Memory B cell (primary cell): ENCODE results near the gene PIK3R4.

Experiments used
- ATAC-seq: fragments of 150-1000 bp; cut with Tn5 transposase; 2 replicates; pipeline ENCODE4 v1.10.0; 2021; ENCODE audit warnings: low read depth, mild to moderate bottlenecking, moderate library complexity
- DNase-seq, 2 donors: peaks; one replicate each; pipeline ENCODE4 v3.0.0; 2022; ENCODE audit warnings: low spot score in 2 of 2
- H3K27ac Mint-ChIP-seq: one replicate; pipeline ENCODE4 v1.8.0; 2022; ENCODE audit warnings: mild to moderate bottlenecking, moderate library complexity, mixed read lengths
- H3K27me3 Mint-ChIP-seq: one replicate; pipeline ENCODE4 v1.8.0; 2022; ENCODE audit warnings: mixed read lengths
- H3K36me3 Mint-ChIP-seq: one replicate; pipeline ENCODE4 v1.8.0; 2022; ENCODE audit warnings: mild to moderate bottlenecking, mixed read lengths
- H3K4me1 Mint-ChIP-seq: one replicate; pipeline ENCODE4 v1.8.0; 2022; ENCODE audit warnings: mixed read lengths
- H3K4me3 Mint-ChIP-seq: one replicate; pipeline ENCODE4 v1.8.0; 2022; ENCODE audit warnings: mild to moderate bottlenecking, moderate library complexity, mixed read lengths
- H3K9me3 Mint-ChIP-seq: one replicate; pipeline ENCODE4 v1.8.0; 2022; ENCODE audit warnings: mixed read lengths

Gene PIK3R4

GRCh38 chr3:130658678-130659077 is 88.0 kb downstream of the PIK3R4 start:
- Mint-ChIP-seq H3K27me3 (no peaks in the 10 kb centered on the region), H3K36me3 (peaks cover 5% of the 10 kb centered on the region), H3K9me3 (no peaks in the 10 kb centered on the region), H3K4me3 (no peak overlapping the region), H3K27ac (no peak overlapping the region), H3K4me1 (no peaks in the 10 kb centered on the region)
- DNase-seq (no peak), ATAC-seq (no peak)

- Mint-ChIP-seq H3K4me3 (no peak overlapping the region), H3K9me3 (no peaks in the 10 kb centered on the region), H3K4me1 (no peaks in the 10 kb centered on the region), H3K36me3 (peaks cover 5% of the 10 kb centered on the region), H3K27me3 (no peaks in the 10 kb centered on the region), H3K27ac (no peak overlapping the region)
- ATAC-seq (no peak), DNase-seq (no peak)
Observed at GRCh38 chr3:130656627-130657026, 90.0 kb downstream of the PIK3R4 start.

- no peak for ATAC-seq
- Mint-ChIP-seq H3K4me3 (no peak overlapping the region), H3K4me1 (no peaks in the 10 kb centered on the region), H3K36me3 (peaks cover 5% of the 10 kb centered on the region), H3K27me3 (no peaks in the 10 kb centered on the region), H3K27ac (no peak overlapping the region), H3K9me3 (no peaks in the 10 kb centered on the region)
- DNase-seq = no peak
Observed at GRCh38 chr3:130654921-130655320, 91.7 kb downstream of the PIK3R4 start.

GRCh38 chr3:130654091-130654490 is 92.5 kb downstream of the PIK3R4 start:
- no peaks in the 10 kb centered on the region for H3K4me1 Mint-ChIP-seq
- H3K27ac Mint-ChIP-seq = no peak overlapping the region
- ATAC-seq (no peak), DNase-seq (no peak)
- H3K4me3 Mint-ChIP-seq = no peak overlapping the region
- peaks cover 5% of the 10 kb centered on the region for H3K36me3 Mint-ChIP-seq
- H3K27me3 Mint-ChIP-seq = no peaks in the 10 kb centered on the region
- no peaks in the 10 kb centered on the region for H3K9me3 Mint-ChIP-seq

- H3K4me3 Mint-ChIP-seq = no peak overlapping the region
- DNase-seq (no peak), ATAC-seq (no peak)
- H3K36me3 Mint-ChIP-seq = no peaks in the 10 kb centered on the region
- no peaks in the 10 kb centered on the region for H3K9me3 Mint-ChIP-seq
- no peaks in the 10 kb centered on the region for H3K27me3 Mint-ChIP-seq
- no peak overlapping the region for H3K27ac Mint-ChIP-seq
- no peaks in the 10 kb centered on the region for H3K4me1 Mint-ChIP-seq
Observed at GRCh38 chr3:130649061-130649654, 97.5 kb downstream of the PIK3R4 start.

- Mint-ChIP-seq H3K9me3 (no peaks in the 10 kb centered on the region), H3K4me1 (no peaks in the 10 kb centered on the region), H3K27me3 (no peaks in the 10 kb centered on the region), H3K36me3 (no peaks in the 10 kb centered on the region), H3K4me3 (no peak overlapping the region), H3K27ac (no peak overlapping the region)
- ATAC-seq (no peak), DNase-seq (no peak)
Observed at GRCh38 chr3:130648293-130648692, 98.3 kb downstream of the PIK3R4 start.

- H3K4me1 Mint-ChIP-seq = no peaks in the 10 kb centered on the region
- DNase-seq = no peak
- no peaks in the 10 kb centered on the region for H3K36me3 Mint-ChIP-seq
- H3K9me3 Mint-ChIP-seq = no peaks in the 10 kb centered on the region
- no peak for ATAC-seq
- H3K27ac Mint-ChIP-seq = no peak overlapping the region
- no peaks in the 10 kb centered on the region for H3K27me3 Mint-ChIP-seq
- H3K4me3 Mint-ChIP-seq = no peak overlapping the region
Observed at GRCh38 chr3:130645261-130645660, 101.4 kb downstream of the PIK3R4 start.

GRCh38 chr3:130644628-130645253 is 101.9 kb downstream of the PIK3R4 start:
- Mint-ChIP-seq H3K27me3 (peaks cover 3% of the 10 kb centered on the region), H3K9me3 (no peaks in the 10 kb centered on the region), H3K4me3 (no peak overlapping the region), H3K36me3 (no peaks in the 10 kb centered on the region), H3K27ac (no peak overlapping the region), H3K4me1 (no peaks in the 10 kb centered on the region)
- ATAC-seq (no peak), DNase-seq (no peak)

GRCh38 chr3:130640027-130640426 is 106.6 kb downstream of the PIK3R4 start:
- Mint-ChIP-seq H3K27me3 (peaks cover 3% of the 10 kb centered on the region), H3K4me1 (no peaks in the 10 kb centered on the region), H3K9me3 (peaks cover 1% of the 10 kb centered on the region), H3K4me3 (no peak overlapping the region), H3K27ac (no peak overlapping the region), H3K36me3 (no peaks in the 10 kb centered on the region)
- DNase-seq (no peak), ATAC-seq (no peak)

- H3K36me3 Mint-ChIP-seq = no peaks in the 10 kb centered on the region
- H3K4me3 Mint-ChIP-seq = no peak overlapping the region
- no peak overlapping the region for H3K27ac Mint-ChIP-seq
- no peak for ATAC-seq
- peaks cover 3% of the 10 kb centered on the region for H3K27me3 Mint-ChIP-seq
- H3K9me3 Mint-ChIP-seq = peaks cover 1% of the 10 kb centered on the region
- no peak for DNase-seq
- H3K4me1 Mint-ChIP-seq = no peaks in the 10 kb centered on the region
Observed at GRCh38 chr3:130636480-130637234, 110.0 kb downstream of the PIK3R4 start.

- DNase-seq (no peak), ATAC-seq (no peak)
- Mint-ChIP-seq H3K9me3 (peaks cover 1% of the 10 kb centered on the region), H3K4me1 (no peaks in the 10 kb centered on the region), H3K27ac (no peak overlapping the region), H3K27me3 (peaks cover 3% of the 10 kb centered on the region), H3K4me3 (no peak overlapping the region), H3K36me3 (no peaks in the 10 kb centered on the region)
Observed at GRCh38 chr3:130635978-130636377, 110.7 kb downstream of the PIK3R4 start.

- no peak for DNase-seq
- no peak for ATAC-seq
- H3K27ac Mint-ChIP-seq = no peak overlapping the region
- no peaks in the 10 kb centered on the region for H3K4me1 Mint-ChIP-seq
- H3K36me3 Mint-ChIP-seq = no peaks in the 10 kb centered on the region
- H3K4me3 Mint-ChIP-seq = no peak overlapping the region
- H3K27me3 Mint-ChIP-seq = peaks cover 3% of the 10 kb centered on the region
- peaks cover 1% of the 10 kb centered on the region for H3K9me3 Mint-ChIP-seq
Observed at GRCh38 chr3:130635285-130635684, 111.3 kb downstream of the PIK3R4 start.
